GM13976 (cell line): ENCODE measurements around the gene RAB10.
"Not testable (repeated sequence)": the region's sequence is repeated elsewhere in the genome, so short reads cannot be mapped to it uniquely, and the experiment has no call there.

Experiments
- DNase-seq: peaks from one replicate; pipeline ENCODE4 v3.0.0; 2012; ENCODE audit warnings: low spot score
- in situ Hi-C: fragments of 300-500 bp; cut with MboI; formaldehyde crosslinking; loops from one replicate; pipeline ENCODE4 v1.12.0; 2022; ENCODE audit warnings: low sequenced_read_pairs, mixed read lengths, inconsistent platforms; ENCODE audit not compliant: unreplicated experiment
- TF ChIP-seq, protein P1 (sequence below): IDR thresholded peaks from 2 replicates; pipeline ENCODE4 v1.5.1; 2012; ENCODE audit warnings: borderline replicate concordance, mild to moderate bottlenecking; ENCODE audit not compliant: insufficient read depth; ENCODE audit errors: extremely low read depth, missing control alignments, control extremely low read depth

Gene RAB10

DNA sequence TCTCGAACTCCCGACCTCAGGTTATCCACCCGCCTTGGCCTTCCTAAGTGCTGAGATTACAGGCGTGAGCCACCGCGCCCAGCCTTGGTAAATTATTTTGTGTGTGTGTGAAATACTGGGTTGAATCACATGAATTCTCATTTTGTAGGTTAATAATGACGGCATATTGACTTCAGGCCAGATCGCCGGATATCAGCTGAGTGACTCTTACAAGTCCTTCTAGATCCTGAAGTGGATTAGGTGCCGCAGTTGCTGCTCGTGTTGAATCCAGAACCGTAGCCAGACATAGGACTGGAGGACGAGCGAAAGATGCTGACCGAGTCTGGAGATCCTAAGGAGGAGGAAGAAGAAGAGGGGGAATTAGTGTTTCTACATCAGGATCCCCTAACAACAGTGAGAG is 39.4 kb upstream of the RAB10 start:
- TF ChIP-seq, protein P1, sequence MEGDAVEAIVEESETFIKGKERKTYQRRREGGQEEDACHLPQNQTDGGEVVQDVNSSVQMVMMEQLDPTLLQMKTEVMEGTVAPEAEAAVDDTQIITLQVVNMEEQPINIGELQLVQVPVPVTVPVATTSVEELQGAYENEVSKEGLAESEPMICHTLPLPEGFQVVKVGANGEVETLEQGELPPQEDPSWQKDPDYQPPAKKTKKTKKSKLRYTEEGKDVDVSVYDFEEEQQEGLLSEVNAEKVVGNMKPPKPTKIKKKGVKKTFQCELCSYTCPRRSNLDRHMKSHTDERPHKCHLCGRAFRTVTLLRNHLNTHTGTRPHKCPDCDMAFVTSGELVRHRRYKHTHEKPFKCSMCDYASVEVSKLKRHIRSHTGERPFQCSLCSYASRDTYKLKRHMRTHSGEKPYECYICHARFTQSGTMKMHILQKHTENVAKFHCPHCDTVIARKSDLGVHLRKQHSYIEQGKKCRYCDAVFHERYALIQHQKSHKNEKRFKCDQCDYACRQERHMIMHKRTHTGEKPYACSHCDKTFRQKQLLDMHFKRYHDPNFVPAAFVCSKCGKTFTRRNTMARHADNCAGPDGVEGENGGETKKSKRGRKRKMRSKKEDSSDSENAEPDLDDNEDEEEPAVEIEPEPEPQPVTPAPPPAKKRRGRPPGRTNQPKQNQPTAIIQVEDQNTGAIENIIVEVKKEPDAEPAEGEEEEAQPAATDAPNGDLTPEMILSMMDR = no peak
- DNase-seq = no peak
- in situ Hi-C loops = loop anchor here (10.0 to 25.0 kb wide), 2 partner anchors 150 to 343 kb away; partner anchors contain the start of genes ADGRF3 and SELENOI

DNA sequence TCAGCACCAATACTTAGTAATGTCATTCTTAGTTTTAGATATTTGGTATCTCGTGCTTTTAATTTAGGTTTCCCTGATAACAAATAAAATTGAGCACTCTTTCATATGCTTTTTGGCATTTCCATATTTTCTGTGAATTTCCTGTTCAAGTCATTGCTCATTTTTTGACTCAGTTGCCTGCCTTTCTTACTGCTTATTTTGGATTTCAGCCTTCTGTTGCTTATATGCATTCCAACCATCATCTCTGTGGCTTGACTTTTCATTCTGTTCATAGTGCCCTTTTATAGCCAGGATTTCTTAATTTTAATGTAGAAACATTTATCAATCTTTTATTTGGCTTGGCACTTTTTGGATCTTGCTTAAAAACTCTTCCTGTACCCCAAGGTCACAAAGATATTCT is 37.0 kb upstream of the RAB10 start:
- in situ Hi-C loops = loop anchor here (10.0 to 25.0 kb wide), 2 partner anchors 148 to 340 kb away; partner anchors contain the start of genes ADGRF3 and SELENOI
- TF ChIP-seq, protein P1 = no peak
- no peak for DNase-seq

DNA sequence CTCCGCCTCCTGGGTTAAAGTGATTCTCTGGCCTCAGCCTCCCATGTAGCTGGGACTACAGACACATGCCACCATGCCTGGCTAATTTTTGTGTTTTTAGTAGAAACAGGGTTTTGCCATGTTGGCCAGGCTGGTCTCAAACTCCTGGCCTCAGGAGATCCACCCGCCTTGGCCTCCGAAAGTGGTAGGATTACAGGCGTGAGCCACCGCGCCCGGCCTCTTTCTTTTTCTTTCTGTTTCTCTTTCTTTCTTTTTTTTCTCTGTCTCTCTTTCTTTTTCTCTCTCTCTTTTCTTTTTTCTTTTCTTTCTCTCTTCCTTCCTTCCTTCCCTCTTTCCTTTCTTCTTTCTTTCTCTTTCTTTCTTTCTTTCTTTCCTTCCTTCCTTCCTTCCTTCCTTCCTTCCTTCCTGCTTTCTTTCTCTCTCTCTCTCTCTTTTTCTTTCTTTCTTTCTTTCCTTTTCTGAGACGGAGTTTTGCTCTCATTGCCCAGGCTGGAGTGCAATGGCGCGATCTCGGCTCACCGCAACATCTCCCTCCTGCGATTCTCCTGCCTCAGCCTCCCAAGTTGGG is 35.0 kb upstream of the RAB10 start:
- not testable (repeated sequence) for DNase-seq
- in situ Hi-C loops = loop anchor here (10.0 to 25.0 kb wide), 2 partner anchors 146 to 338 kb away; partner anchors contain the start of genes ADGRF3 and SELENOI

DNA sequence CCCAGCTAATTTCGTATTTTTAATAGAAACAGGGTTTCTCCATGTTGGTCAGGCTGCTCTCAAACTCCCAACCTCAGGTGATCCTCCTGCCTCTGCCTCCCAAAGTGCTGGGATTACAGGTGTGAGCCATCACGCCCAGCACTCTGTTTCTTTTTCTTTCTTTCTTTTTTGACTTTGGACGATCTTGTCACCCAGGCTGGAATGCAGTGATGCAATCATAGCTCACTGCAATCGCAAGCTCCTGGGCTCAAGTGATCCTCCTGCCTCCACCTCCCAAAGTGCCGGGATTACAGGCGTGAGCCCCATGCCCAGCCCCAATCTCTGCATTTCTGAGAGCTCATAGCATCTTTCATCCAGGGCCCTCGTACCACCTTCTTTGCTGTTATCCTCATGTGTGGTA is 34.5 kb upstream of the RAB10 start:
- not testable (repeated sequence) for DNase-seq
- in situ Hi-C loops = loop anchor here (10.0 to 25.0 kb wide), 2 partner anchors 145 to 338 kb away; partner anchors contain the start of genes ADGRF3 and SELENOI

DNA sequence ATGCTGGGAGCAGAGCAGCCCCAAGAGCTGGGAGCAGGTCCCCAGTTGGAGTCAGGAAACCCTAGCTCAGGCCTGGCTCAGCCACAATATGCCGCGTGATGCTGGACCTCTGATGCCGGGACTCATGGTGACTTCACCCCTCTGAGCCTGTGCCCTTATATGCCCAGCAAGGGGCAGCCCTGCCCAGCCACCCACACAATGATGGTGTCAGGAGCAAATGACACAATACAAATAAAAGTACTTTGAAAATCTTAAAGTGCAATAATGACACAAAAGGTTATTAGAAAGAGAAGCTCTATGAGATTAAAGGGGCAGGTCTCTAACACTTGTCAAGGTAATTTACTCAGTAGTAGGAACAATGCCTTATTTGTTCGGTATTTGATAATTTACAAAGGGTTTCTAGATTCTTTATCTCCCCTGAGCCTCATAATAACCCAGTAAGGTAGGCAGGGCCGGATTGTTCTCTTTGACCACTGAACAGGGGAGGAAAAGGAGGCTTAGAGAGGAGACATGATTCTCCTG is 33.3 kb upstream of the RAB10 start:
- no peak for DNase-seq
- TF ChIP-seq, protein P1 = no peak
- in situ Hi-C loops = no loop called here

DNA sequence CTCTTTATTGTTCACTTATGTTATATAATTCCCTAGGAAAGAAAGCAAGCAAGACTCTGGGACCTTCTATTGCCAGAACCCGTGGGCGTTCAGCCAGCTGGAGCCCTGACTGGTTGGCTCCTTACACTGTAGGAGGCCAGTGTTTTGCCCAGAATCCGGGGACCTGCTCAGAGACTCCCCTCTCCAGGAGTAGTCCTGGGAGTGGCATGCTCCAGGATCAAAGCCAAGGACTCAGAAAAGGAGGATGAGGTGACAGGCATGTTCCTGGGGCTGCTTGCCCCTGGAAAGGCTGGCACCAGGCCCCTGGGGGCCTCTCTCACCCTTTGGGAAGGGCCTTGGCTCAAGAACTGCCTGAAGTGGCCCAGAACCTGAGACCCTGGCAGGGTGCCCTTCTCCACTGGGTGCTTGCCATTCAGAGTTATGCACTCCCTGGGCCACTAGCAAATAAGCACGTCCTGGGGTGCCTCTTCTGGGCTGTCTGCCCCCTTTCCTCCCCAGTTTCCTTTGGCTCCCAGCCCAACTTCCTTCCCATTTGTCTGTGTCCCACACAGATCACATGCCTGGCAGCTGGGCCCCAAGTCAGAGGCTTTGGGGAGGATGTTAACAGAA is 32.0 kb upstream of the RAB10 start:
- in situ Hi-C loops = no loop called here
- no peak for DNase-seq
- TF ChIP-seq, protein P1 = no peak

DNA sequence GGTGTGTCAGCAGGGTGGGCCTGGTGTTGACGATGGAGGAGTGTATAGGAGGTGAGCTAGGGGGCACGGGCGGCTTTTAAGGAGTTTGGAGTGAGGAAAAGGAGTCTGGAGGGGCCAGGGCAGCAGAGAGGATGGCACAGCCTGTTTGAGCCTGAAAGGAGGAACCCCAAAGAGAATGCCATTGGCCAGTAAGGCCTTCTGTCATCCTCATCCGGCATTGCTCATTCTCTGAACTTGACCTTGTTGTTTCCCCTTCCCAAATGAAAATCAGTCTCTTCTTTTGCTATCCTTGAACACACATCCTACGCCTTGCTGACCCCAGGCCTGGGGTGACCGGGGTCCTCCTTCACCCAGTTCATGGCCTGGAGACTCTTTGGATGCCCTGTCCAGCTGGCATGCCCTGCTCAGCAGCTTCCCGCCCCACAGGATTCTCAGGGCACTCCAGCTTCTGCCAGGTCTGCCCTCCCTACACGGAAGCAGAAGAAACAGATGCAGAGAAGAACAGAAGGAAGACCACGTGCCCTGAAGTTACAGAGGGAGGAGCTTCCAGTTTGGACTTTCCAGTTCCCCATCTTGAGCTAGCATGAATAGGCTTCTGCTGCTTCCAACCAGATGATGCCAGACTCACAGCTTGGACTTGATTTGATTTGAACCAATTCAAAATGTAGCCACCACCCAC is 31.1 kb upstream of the RAB10 start:
- in situ Hi-C loops = no loop called here
- TF ChIP-seq, protein P1 = no peak
- DNase-seq = no peak
